Neural crest cell (in vitro differentiated cells): ENCODE measurements around the gene THOC3. TPM values are rescaled to one million over a fixed set of nuclear protein-coding genes. Genes with fewer than 3 reads are reported as not detected.
A peak's percentile ranks its signal among the peaks of the same experiment; 100 is the strongest.
"Not testable (repeated sequence)": the region's sequence is repeated elsewhere in the genome, so short reads cannot be mapped to it uniquely, and the experiment has no call there.

Experiments
- DNase-seq: peaks from one replicate; pipeline ENCODE4 v3.0.0; 2021; ENCODE audit warnings: low read depth, mixed read lengths, low spot score
- H3K27ac Mint-ChIP-seq: one replicate; pipeline ENCODE4 v1.8.0; 2021; ENCODE audit warnings: mild to moderate bottlenecking, mixed read lengths; ENCODE audit not compliant: unreplicated experiment
- H3K27me3 Mint-ChIP-seq: 2 replicates; pipeline ENCODE4 v1.8.0; 2021; ENCODE audit warnings: low read depth, mild to moderate bottlenecking, mixed read lengths
- H3K36me3 Mint-ChIP-seq: 2 replicates; pipeline ENCODE4 v1.8.0; 2021; ENCODE audit warnings: low read depth, mild to moderate bottlenecking, mixed read lengths
- H3K4me1 Mint-ChIP-seq: 2 replicates; pipeline ENCODE4 v1.8.0; 2021; ENCODE audit warnings: mixed read lengths
- H3K4me3 Mint-ChIP-seq: one replicate; pipeline ENCODE4 v1.8.0; 2021; ENCODE audit warnings: mild to moderate bottlenecking, mixed read lengths
- H3K9me3 Mint-ChIP-seq: 2 replicates; pipeline ENCODE4 v1.8.0; 2021; ENCODE audit warnings: mixed read lengths
- total RNA-seq: library from RNA; stranded (reverse); gene quantifications from 2 replicates; pipeline ENCODE4 v1.2.1, GENCODE V29; 2021
- TF ChIP-seq, protein P1 (sequence below): fragments of 200-600 bp; sonication (generic); conservative IDR thresholded peaks from 2 replicates; pipeline ENCODE4 v1.5.0; 2021; ENCODE audit warnings: antibody characterized with exemption, mild to moderate bottlenecking

The THOC3 gene
- total RNA-seq, 1 donor from 2014 or later, result 89.0 TPM

DNA sequence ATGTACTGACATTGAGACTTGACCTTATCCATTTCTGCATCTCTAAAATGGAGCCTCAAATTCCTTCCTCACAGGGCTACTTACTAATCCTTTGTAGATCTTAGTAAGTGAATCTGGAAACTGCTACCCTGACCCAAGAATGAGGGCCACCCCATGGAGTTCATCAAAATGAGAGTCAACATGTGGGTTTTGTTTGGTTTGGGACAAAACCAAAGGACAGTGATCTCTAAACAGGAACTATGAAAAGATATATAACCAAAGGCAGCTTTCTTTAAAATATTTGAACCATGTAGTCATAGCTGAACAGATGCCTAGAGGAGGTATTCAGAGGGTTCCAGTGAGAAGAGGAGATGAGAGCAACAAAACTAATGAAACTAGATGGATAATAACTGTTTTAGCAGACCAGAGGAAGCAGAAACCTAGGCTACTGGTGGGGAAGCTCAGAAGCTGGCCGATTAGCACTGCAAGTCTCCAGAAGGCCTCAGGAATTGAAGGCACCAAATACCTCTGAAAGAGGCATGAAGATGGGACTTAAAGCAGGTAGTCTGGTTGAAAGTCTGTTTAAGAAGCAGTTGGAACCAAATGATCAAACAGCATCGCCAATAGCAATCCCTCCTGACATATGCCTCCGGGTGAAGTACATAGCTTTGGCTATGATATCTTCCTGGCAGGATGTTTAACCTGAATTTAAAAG, 45.8 kb downstream of the THOC3 start:
- TF ChIP-seq, protein P1, sequence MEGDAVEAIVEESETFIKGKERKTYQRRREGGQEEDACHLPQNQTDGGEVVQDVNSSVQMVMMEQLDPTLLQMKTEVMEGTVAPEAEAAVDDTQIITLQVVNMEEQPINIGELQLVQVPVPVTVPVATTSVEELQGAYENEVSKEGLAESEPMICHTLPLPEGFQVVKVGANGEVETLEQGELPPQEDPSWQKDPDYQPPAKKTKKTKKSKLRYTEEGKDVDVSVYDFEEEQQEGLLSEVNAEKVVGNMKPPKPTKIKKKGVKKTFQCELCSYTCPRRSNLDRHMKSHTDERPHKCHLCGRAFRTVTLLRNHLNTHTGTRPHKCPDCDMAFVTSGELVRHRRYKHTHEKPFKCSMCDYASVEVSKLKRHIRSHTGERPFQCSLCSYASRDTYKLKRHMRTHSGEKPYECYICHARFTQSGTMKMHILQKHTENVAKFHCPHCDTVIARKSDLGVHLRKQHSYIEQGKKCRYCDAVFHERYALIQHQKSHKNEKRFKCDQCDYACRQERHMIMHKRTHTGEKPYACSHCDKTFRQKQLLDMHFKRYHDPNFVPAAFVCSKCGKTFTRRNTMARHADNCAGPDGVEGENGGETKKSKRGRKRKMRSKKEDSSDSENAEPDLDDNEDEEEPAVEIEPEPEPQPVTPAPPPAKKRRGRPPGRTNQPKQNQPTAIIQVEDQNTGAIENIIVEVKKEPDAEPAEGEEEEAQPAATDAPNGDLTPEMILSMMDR, result no peak
- DNase-seq, result no peak
- no peak overlapping the region for H3K4me3 Mint-ChIP-seq
- H3K27me3 Mint-ChIP-seq, result no peaks in the 10 kb centered on the region
- H3K9me3 Mint-ChIP-seq, result no peaks in the 10 kb centered on the region
- peaks cover under 1% of the 10 kb centered on the region for H3K36me3 Mint-ChIP-seq
- H3K4me1 Mint-ChIP-seq, result no peaks in the 10 kb centered on the region
- H3K27ac Mint-ChIP-seq, result no peak overlapping the region

DNA sequence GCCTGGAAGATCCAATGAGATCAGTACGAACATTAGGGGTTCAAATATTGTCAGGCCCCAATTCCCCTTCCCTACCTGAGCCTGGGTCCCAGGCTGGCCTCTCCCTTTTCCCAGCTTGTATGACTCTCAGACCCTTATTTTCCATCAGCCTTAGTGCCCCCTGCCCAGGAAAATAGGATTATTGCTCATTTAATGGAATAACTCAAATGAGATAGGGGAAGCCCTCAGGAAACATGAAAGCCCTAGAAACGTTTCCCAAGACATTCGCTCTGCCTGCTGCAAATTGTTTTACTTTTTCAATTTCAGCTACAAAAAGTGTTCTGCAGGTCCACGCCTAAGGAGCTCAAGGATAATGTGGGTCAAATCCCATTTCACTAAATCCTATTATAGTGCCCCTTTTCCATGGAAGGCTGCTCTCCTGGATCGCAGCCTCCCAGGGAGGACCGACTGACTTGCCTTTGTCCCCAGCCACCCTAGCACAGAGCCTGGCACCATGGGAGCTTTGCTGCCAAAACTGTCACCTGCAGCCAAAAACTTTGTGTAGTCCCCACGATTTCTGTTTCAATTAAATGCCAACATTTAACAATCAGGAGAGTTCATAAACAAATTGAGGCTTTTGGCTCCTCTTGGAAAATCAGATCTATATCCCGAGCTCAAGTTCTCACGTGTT, 46.9 kb downstream of the THOC3 start:
- Mint-ChIP-seq H3K27ac (no peak overlapping the region), H3K9me3 (no peaks in the 10 kb centered on the region), H3K4me1 (no peaks in the 10 kb centered on the region), H3K27me3 (no peaks in the 10 kb centered on the region), H3K36me3 (peaks cover 5% of the 10 kb centered on the region), H3K4me3 (no peak overlapping the region)
- DNase-seq, result no peak
- TF ChIP-seq, protein P1, result no peak

DNA sequence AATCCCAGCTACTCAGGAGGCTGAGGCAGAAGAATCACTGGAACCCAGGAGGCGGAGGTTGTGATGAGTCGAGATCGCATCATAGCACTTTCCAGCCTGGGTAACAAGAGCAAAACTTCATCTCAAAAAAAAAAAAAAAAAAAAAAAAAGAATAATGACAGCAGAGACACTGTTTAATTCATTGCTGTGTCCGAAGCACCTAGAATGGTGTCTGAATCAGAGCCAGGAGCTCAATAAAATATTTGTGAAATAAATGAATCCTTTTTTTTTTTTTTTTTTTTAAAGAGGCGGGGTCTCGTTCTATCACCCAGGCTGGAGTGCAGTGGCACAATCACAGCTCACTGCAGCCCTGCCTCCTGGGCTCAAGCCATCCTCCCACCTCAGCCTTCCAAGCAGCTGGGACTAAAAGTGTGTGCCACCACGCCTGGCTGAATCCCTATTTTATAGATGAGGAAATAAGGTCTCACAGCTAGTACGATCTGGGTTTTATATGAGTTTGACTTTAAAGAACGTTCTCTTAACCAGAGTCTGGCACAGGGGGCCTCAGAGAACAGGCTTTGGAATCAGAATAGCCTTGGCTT, 47.8 kb downstream of the THOC3 start:
- no peak overlapping the region for H3K4me3 Mint-ChIP-seq
- TF ChIP-seq, protein P1, result no peak

DNA sequence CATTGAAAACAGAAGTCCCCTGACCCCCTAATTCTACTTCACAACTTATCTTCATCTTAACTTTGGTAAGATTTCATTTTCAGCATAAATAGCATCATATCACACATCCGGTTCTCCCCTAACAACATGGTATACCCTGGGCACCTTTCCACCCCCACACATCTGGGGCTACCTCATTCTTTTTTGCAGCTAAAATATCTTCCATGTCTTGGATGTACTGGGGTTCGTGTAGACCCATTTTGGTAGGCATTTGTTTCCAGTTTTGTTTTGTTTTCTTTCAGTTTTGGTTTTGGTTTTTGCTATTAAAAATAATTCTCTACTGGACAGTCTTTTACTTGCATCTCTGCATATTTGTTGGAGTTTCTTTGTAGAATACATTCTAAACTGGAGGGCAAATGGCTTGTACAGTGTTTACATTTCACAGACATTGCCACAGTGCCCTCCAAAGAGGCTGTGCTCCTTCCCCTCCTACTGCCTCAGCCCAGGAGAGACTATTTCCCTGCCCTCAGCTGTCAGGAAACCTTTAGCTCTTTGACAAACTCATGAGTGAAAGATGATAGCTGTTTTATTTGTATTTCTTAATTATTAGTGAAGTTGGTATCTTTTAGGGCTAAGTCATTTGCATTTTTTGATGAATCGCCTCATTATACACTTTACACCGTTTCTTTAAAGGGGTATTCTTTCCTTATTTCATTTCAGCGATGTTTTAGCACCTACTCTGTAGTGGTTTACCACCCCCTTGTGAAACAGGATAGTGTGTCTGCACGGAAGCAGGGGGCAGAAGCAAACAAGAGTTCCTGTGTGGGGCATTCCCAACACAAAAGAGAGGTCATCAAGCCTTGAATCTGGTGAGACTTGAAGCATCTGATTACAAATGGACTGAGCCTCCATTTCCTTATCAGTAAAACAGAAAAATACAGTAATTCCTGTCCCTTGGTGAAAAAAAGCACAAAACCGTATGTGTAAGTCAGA, 52.8 kb downstream of the THOC3 start:
- not testable (repeated sequence) for H3K4me1 Mint-ChIP-seq, H3K36me3 Mint-ChIP-seq, H3K27me3 Mint-ChIP-seq, DNase-seq, H3K9me3 Mint-ChIP-seq, H3K4me3 Mint-ChIP-seq
- peak overlapping the region; percentile 24 for H3K27ac Mint-ChIP-seq

More for the DNA sequence above, 47.8 kb downstream of the THOC3 start:
- Mint-ChIP-seq H3K27me3 (no peaks in the 10 kb centered on the region), H3K9me3 (no peaks in the 10 kb centered on the region), H3K4me1 (peaks cover 2% of the 10 kb centered on the region), H3K27ac (no peak overlapping the region), H3K36me3 (peaks cover 5% of the 10 kb centered on the region)
- no peak for DNase-seq

DNA sequence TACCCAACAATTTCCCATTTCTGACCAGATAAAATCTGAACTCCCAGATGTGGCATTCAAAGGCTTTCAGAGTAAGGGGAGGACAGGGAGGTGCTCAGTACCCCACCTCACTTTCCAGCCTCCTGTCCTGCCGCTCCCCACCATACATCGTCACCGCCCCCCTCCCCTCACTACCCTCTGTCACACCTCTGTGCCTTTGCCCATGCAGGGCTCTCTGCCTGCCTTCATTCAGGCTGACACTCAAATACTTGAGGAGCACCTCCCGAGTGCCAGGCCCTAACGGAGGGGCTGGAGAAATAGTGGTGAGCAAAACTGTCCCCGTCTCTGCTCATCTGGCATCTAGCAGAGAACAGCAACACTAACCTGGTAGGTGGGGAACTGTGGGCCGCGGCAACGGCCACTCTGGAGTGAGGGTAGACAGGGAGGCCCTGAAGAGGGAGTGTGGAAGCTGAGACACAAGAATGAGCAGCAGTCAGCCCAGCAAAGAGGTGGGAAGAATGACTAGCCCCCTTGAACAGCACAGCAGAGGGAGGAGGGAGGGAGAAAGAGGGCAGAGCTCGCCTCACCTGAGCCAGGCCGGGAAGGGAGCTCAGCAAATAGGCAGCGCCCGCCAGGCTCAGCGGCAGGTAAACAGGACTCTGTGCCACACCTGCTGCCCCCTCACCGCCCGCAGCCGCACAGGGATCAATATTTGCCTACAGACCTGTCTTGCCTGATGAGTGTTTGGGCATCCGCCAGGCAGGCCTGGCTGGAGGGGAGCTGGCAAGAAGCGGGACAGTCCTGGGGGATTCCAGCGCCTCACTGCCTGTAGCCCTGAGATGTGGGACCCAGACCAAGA, 54.1 kb downstream of the THOC3 start:
- not testable (repeated sequence) for H3K27ac Mint-ChIP-seq, H3K9me3 Mint-ChIP-seq, H3K4me1 Mint-ChIP-seq, H3K36me3 Mint-ChIP-seq, H3K4me3 Mint-ChIP-seq, H3K27me3 Mint-ChIP-seq, DNase-seq

DNA sequence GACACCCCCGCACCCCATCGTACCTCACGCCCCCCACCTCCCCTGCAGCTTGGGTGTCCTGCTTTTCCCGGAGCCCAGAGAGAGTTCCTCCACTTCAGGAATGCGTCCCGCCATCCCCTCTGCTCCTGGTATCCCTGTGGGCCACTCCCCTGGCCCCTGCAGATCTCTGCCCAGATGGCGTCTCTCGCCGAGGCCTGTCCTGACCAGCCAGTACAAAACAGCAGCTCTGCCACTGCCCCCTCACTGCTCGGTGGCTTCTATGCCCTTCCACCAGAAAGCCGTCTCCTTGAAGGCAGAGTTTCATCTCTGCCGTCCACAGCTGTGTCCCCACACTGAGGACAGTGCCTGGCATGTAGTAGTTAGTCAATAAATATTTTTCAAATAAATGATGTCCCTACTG, 58.0 kb downstream of the THOC3 start:
- not testable (repeated sequence) for H3K9me3 Mint-ChIP-seq, H3K27me3 Mint-ChIP-seq, DNase-seq, H3K4me3 Mint-ChIP-seq, H3K36me3 Mint-ChIP-seq
- H3K4me1 Mint-ChIP-seq, result peaks cover 12% of the 10 kb centered on the region
- peak overlapping the region; percentile 17 for H3K27ac Mint-ChIP-seq

Other genes starting within 250 kb of the THOC3 start
- 9.4 and 9.9 TPM in 2 replicates for gene CPLX2, start 96.7 kb downstream of the THOC3 start, total RNA-seq